Sigmoid colon (tissue), 7 donors: ENCODE results near the gene EHBP1. TPM values are rescaled to one million over a fixed set of nuclear protein-coding genes. Genes with fewer than 3 reads are reported as not detected.

ENCODE experiments used
- DNase-seq: peaks from one replicate; pipeline ENCODE4 v3.0.0-alpha.2; 2019
- H3K27ac ChIP-seq, 4 donors: fragments of 200-600 bp; sonication (generic); one replicate each; pipeline ENCODE4 v1.5.1; 2016 to 2019; ENCODE audit warnings: mild to moderate bottlenecking in 1 of 4
- H3K27me3 ChIP-seq, 3 donors: fragments of 200-600 bp; sonication (generic); one replicate each; pipeline ENCODE4 v1.5.1; 2019; ENCODE audit warnings: mild to moderate bottlenecking in 1 of 3
- H3K36me3 ChIP-seq, 4 donors: fragments of 200-600 bp; sonication (generic); one replicate each; pipeline ENCODE4 v1.5.1; 2016 to 2019
- H3K4me1 ChIP-seq, 4 donors: fragments of 200-600 bp; sonication (generic); one replicate each; pipeline ENCODE4 v1.5.1; 2017 to 2019
- H3K4me3 ChIP-seq, 4 donors: fragments of 200-600 bp; sonication (generic); one replicate each; pipeline ENCODE4 v1.5.1; 2017 to 2019; ENCODE audit warnings: mild to moderate bottlenecking in 2 of 4, moderate library complexity in 1 of 4
- H3K9me3 ChIP-seq, 4 donors: fragments of 200-600 bp in 3 of 4; sonication (generic) in 3 of 4; one replicate each; pipeline versions ENCODE4 v1.5.1 to v1.6.1; 2013 to 2019
- EP300 ChIP-seq, 4 donors: sonication (generic); formaldehyde crosslinking; IDR thresholded peaks; one replicate each; pipeline ENCODE4 v1.6.1; 2017; ENCODE audit warnings: antibody characterized with exemption in 4 of 4
- POLR2A ChIP-seq, 2 donors: fragments of 450-650 bp; IDR thresholded peaks; one replicate each; pipeline ENCODE4 v1.6.1; 2016; ENCODE audit warnings: antibody characterized with exemption in 2 of 2, mild to moderate bottlenecking in 2 of 2, moderate library complexity in 2 of 2
- POLR2AphosphoS5 ChIP-seq, 4 donors: sonication (generic); formaldehyde crosslinking; IDR thresholded peaks; one replicate each; pipeline ENCODE4 v1.6.1; 2017; ENCODE audit warnings: antibody characterized with exemption in 4 of 4
- WGBS, 2 donors: extraction: QIAGEN DNeasy Blood & Tissue Kit; methylation state at CpG; one replicate each; pipeline ENCODE4 v1.1.7; 2013; 5-methylcytosine and 5-hydroxymethylcytosine counted together
- intact Hi-C: fragments of 100-400 bp; cut with DNase I; formaldehyde crosslinking; loops from one replicate; pipeline ENCODE4 v1.15.1; 2023
- polyA plus RNA-seq, 3 donors: library from polyadenylated mRNA; stranded (reverse); fragments of 200-250 nt; gene quantifications; one replicate each; pipeline ENCODE4 v1.2.3, GENCODE V29; 2013
- total RNA-seq, 4 donors: library from RNA; depleted of rRNA; stranded (reverse); fragments of >200 nt; gene quantifications; one replicate each; pipeline ENCODE4 v1.1.0, GENCODE V29; 2016
- TF ChIP-seq, protein P1 (sequence below), 4 experiments: fragments of 450-650 bp in 3 of 4; fragments of 200-600 bp in 1 of 4; IDR thresholded peaks; one replicate each; pipeline ENCODE4 v1.5.1; 2016 to 2019; ENCODE audit warnings: antibody characterized with exemption in 4 of 4, mild to moderate bottlenecking in 3 of 4, moderate library complexity in 2 of 4
- donor health status: healthy with polysubstance abuse.
- donor health status: Bipolar disorder and iron deficiency.
- donor health status: healthy.

EHBP1 gene
- total and polyA plus RNA-seq, 7 donors: 12.7 to 161 (median 121) TPM

DNA sequence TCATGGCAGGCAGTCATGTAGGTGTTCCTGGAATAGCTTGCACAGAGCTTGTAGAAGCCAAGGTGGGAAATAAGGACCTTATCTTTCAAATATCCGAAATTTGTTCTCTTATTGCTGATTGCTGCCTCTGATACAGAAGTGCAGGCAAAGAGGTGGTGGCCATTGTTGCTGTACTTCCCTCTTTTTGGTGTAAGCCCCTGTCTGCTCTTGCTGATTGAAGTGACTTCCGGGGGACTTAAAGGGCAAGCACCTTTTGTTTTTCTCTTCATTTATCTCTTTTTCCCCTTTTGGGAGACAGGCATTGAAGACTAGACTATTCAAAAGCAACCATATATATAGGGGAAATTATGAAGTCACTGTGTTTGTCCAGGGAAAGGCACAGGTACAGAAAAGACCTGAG, 213.5 kb downstream of the EHBP1 start:
- DNase-seq: no peak
- Histone ChIP-seq H3K4me3 (no peak overlapping the region), H3K36me3 (peaks cover 0 to 22% (median 10%) of the 10 kb centered on the region in 4 donors), H3K9me3 (peaks cover 0 to 2% (median 0%) of the 10 kb centered on the region in 4 donors), H3K27me3 (no peaks in the 10 kb centered on the region), H3K4me1 (no peaks in the 10 kb centered on the region), H3K27ac (no peak overlapping the region)
- WGBS, 2 donors: 88 to 95% methylated on average over 2 of the region's 2 CpGs
- intact Hi-C loops: no loop called here
- TF ChIP-seq EP300 (IDR thresholded peaks at IDR 0.05) (no peak), POLR2A (IDR thresholded peaks at IDR 0.05) (no peak), POLR2AphosphoS5 (IDR thresholded peaks at IDR 0.05) (no peak)
- TF ChIP-seq, protein P1, sequence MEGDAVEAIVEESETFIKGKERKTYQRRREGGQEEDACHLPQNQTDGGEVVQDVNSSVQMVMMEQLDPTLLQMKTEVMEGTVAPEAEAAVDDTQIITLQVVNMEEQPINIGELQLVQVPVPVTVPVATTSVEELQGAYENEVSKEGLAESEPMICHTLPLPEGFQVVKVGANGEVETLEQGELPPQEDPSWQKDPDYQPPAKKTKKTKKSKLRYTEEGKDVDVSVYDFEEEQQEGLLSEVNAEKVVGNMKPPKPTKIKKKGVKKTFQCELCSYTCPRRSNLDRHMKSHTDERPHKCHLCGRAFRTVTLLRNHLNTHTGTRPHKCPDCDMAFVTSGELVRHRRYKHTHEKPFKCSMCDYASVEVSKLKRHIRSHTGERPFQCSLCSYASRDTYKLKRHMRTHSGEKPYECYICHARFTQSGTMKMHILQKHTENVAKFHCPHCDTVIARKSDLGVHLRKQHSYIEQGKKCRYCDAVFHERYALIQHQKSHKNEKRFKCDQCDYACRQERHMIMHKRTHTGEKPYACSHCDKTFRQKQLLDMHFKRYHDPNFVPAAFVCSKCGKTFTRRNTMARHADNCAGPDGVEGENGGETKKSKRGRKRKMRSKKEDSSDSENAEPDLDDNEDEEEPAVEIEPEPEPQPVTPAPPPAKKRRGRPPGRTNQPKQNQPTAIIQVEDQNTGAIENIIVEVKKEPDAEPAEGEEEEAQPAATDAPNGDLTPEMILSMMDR (IDR thresholded peaks at IDR 0.05): no peak

DNA sequence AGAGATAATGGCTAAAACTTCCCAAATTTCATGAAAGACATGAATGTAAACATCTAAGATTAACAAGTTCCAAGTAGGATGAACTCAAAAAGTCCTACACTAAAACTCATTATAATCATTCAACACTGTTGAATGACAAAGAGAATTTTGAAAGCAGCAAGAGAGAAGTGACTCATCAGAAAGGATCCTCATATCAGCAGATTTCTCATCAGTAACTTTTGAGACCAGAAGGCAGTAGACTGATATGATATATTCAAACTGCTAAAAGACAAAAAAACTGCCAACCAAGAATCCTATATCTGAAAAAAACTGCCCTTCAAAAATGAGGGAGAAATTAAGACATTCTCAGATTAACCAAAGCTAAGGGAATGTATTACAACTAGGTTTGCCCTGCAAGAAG, 214.6 kb downstream of the EHBP1 start:
- H3K36me3 ChIP-seq: peaks cover 0 to 22% (median 10%) of the 10 kb centered on the region in 4 donors
- H3K27me3 ChIP-seq: no peaks in the 10 kb centered on the region
- no peaks in the 10 kb centered on the region for H3K4me1 ChIP-seq
- no peak overlapping the region for H3K27ac ChIP-seq
- peaks cover 0 to 2% (median 0%) of the 10 kb centered on the region in 4 donors for H3K9me3 ChIP-seq
- intact Hi-C loops: no loop called here
- no peak overlapping the region for H3K4me3 ChIP-seq
- no peak for DNase-seq
- no peak for TF ChIP-seq EP300 (IDR thresholded peaks at IDR 0.05)
- TF ChIP-seq, protein P1 (IDR thresholded peaks at IDR 0.05): no peak
- no peak for TF ChIP-seq POLR2A (IDR thresholded peaks at IDR 0.05)
- TF ChIP-seq POLR2AphosphoS5 (IDR thresholded peaks at IDR 0.05): no peak

DNA sequence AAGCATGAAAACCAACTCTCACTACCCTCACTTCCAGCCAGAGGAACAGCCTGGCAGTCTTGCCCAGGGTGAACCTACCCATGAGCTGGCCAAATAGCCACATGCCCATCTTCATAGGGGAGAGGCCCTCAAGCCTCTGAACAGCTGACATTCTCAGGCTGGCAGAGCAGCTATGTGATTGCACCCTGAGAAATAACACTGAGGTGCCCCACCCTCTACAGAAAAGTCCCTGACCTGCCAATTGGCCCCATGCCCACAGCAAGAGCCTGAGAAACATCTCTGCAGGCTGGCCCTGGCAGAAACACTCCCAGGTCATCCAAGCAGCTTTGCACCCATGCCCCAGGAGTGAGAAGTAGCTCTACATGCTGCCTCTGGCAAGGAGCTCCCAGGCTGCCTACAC, 217.7 kb downstream of the EHBP1 start:
- intact Hi-C loops: no loop called here
- TF ChIP-seq EP300 (IDR thresholded peaks at IDR 0.05): no peak
- TF ChIP-seq POLR2AphosphoS5 (IDR thresholded peaks at IDR 0.05): no peak
- TF ChIP-seq, protein P1 (IDR thresholded peaks at IDR 0.05): no peak
- TF ChIP-seq POLR2A (IDR thresholded peaks at IDR 0.05): no peak
- no peak overlapping the region for H3K27ac ChIP-seq
- DNase-seq: peak; percentile 65
- H3K27me3 ChIP-seq: no peaks in the 10 kb centered on the region
- H3K4me1 ChIP-seq: no peaks in the 10 kb centered on the region
- peaks cover 0 to 2% (median 0%) of the 10 kb centered on the region in 4 donors for H3K9me3 ChIP-seq
- H3K4me3 ChIP-seq: no peak overlapping the region
- H3K36me3 ChIP-seq: peaks cover 0 to 22% (median 10%) of the 10 kb centered on the region in 4 donors

DNA sequence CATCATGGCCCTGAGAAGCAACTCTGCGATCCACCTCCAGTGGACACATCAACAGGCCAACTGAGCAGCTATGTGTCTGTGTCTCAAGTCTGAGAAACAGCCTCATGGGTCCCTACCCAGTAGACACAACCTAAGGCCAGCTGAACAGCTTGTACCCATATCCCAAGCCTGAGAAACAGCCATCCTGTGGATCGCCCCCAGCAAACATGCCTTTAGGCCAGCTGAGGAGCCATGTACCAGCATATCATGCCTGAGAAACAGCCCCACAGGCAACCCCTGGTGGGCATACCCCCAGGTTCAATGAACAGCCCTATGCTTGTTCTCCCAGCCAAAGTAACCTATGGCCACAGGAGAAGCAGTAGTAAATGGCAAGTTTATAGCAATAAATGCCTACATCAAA, 218.4 kb downstream of the EHBP1 start:
- Histone ChIP-seq H3K27me3 (no peaks in the 10 kb centered on the region), H3K4me1 (no peaks in the 10 kb centered on the region), H3K36me3 (peaks cover 0 to 22% (median 10%) of the 10 kb centered on the region in 4 donors), H3K27ac (no peak overlapping the region), H3K4me3 (no peak overlapping the region), H3K9me3 (peaks cover 0 to 2% (median 0%) of the 10 kb centered on the region in 4 donors)
- no peak for DNase-seq
- WGBS, 2 donors: 99% methylated on average over 2 of the region's 2 CpGs
- TF ChIP-seq POLR2AphosphoS5 (IDR thresholded peaks at IDR 0.05): no peak
- TF ChIP-seq POLR2A (IDR thresholded peaks at IDR 0.05): no peak
- TF ChIP-seq, protein P1 (IDR thresholded peaks at IDR 0.05): no peak
- TF ChIP-seq EP300 (IDR thresholded peaks at IDR 0.05): no peak
- intact Hi-C loops: no loop called here

DNA sequence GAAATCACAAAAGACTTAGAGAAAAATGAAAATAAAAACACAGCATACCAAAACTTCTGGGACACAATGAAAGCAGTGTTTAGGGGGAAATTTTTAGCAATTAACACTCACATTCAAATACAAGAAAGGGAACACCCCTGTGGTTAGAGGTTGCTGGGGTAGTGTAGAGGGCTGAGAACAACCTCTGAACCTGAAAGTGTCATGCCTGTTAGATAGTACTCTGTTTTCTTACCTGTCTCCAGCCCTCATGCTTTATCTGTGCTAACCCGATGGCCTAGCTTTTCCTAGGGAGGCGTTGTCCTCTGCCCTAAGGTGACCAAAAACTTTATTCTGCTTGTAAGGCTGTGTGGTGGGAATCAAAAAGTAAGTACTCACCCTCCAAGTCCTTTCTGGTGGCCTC, 222.5 kb downstream of the EHBP1 start:
- TF ChIP-seq EP300 (IDR thresholded peaks at IDR 0.05) (no peak), POLR2AphosphoS5 (IDR thresholded peaks at IDR 0.05) (no peak), POLR2A (IDR thresholded peaks at IDR 0.05) (no peak)
- TF ChIP-seq, protein P1 (IDR thresholded peaks at IDR 0.05): no peak
- DNase-seq: no peak
- Histone ChIP-seq H3K27me3 (no peaks in the 10 kb centered on the region), H3K4me1 (no peaks in the 10 kb centered on the region), H3K9me3 (no peaks in the 10 kb centered on the region), H3K4me3 (no peak overlapping the region), H3K36me3 (peaks cover 0 to 9% (median 3%) of the 10 kb centered on the region in 4 donors), H3K27ac (no peak overlapping the region)
- WGBS, 2 donors: 95 to 100% methylated on average over 2 of the region's 2 CpGs
- intact Hi-C loops: no loop called here
